Liver (tissue), 3 donors: ENCODE data around the gene DSCAML1.

Experiments used
- CTCF ChIP-seq: fragments of 150-350 bp; IDR thresholded peaks from 2 replicates; pipeline ENCODE4 v1.5.1; 2017; ENCODE audit warnings: improper control_type of control experiment, low read depth, low read length; ENCODE audit not compliant: missing input control
- NR2F2 ChIP-seq: IDR thresholded peaks from 2 replicates; pipeline ENCODE4 v1.6.1; 2016; ENCODE audit warnings: antibody characterized with exemption
- RAD21 ChIP-seq, 2 donors: IDR thresholded peaks; 2 replicates each; pipeline ENCODE4 v1.6.1; 2016; ENCODE audit warnings: antibody characterized with exemption in 2 of 2, mild to moderate bottlenecking in 2 of 2
- REST ChIP-seq: IDR thresholded peaks from 2 replicates; pipeline ENCODE4 v1.6.1; 2016; ENCODE audit warnings: antibody characterized with exemption, mild to moderate bottlenecking
- TAF1 ChIP-seq: conservative IDR thresholded peaks from 2 replicates; pipeline ENCODE4 v1.6.1; 2016; ENCODE audit warnings: antibody characterized with exemption, mild to moderate bottlenecking
- donor health status: healthy.
- donor health status: healthy.

DNA sequence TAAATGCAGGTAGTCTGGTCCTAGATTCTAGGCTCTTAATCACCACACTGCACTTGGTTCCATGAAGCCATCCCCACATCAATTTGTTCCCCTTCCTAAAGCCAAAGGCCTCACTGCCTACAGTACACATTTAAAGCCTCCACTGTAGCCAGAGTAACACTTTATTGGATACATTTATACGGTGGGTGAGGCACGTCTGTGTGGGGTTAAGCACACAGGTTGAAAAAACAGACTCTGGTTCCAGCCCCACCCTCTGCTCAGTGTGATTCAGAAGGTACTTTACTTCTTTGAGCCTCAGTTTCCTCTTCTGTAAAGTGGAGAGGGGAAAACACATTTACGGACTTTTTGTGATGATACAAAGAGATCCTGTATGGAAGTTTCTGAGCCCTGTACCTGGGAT is 22.5 kb downstream of the DSCAML1 start:
- TF ChIP-seq CTCF: no peak
- TF ChIP-seq NR2F2: no peak
- no peak for TF ChIP-seq REST
- TF ChIP-seq RAD21 (IDR thresholded peaks at IDR 0.05): no peak
- no peak for TF ChIP-seq TAF1
